AG10803 (cell line): ENCODE results near the gene RNASE4.

Source experiments
- DNase-seq: peaks from one replicate; pipeline ENCODE4 v3.0.0; 2010; ENCODE audit warnings: low read depth
- H3K4me3 ChIP-seq: 2 replicates; pipeline ENCODE4 v1.5.1; 2011; ENCODE audit warnings: mild to moderate bottlenecking, low read length, control low read depth
- CTCF ChIP-seq: conservative IDR thresholded peaks from 2 replicates; pipeline ENCODE4 v1.5.1; 2011; ENCODE audit warnings: mild to moderate bottlenecking, low read length, control low read depth, inconsistent platforms

Gene RNASE4

DNA sequence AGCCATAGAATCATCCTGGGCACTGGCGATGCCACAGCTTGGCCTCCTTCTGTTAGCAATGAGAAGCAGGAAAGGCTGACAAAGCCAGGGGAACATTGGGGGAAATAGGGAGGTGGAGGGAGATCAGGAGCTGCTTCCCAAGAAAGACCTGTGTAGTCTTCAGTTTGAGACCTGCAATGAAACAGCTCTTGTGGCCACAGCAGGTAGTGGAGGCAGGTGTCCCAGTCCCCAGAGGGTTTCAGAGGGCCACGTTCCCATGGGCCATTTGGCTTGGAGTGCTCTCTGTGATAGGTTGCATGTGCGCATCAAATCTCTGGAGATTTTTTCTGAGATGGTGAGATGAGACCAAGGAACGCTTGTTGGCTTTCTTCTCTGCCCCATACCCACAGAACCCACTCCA lies 28.5 kb upstream of the RNASE4 start:
- TF ChIP-seq CTCF = no peak
- DNase-seq = no peak
- H3K4me3 ChIP-seq = no peak overlapping the region

DNA sequence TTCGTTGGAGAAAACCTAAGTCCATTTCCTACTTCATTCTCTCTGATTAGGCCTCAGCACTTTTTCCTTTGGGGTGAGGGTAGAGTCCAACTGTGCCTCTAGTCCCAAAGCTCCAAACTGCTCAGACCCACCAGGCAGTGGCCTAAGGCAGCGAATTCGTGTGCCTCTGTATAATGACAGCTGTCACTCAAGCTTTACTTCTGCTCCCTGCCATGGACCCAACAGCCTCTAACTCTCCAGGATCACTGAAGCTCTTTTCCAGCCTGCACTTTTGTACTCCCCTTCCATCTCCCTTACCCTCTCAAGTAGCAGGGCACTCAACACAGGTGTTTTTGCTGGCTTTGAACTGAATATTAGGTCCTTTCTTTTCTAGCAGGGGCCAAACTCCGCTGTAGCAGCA lies 28.1 kb upstream of the RNASE4 start:
- no peak for DNase-seq
- H3K4me3 ChIP-seq = no peak overlapping the region
- no peak for TF ChIP-seq CTCF

DNA sequence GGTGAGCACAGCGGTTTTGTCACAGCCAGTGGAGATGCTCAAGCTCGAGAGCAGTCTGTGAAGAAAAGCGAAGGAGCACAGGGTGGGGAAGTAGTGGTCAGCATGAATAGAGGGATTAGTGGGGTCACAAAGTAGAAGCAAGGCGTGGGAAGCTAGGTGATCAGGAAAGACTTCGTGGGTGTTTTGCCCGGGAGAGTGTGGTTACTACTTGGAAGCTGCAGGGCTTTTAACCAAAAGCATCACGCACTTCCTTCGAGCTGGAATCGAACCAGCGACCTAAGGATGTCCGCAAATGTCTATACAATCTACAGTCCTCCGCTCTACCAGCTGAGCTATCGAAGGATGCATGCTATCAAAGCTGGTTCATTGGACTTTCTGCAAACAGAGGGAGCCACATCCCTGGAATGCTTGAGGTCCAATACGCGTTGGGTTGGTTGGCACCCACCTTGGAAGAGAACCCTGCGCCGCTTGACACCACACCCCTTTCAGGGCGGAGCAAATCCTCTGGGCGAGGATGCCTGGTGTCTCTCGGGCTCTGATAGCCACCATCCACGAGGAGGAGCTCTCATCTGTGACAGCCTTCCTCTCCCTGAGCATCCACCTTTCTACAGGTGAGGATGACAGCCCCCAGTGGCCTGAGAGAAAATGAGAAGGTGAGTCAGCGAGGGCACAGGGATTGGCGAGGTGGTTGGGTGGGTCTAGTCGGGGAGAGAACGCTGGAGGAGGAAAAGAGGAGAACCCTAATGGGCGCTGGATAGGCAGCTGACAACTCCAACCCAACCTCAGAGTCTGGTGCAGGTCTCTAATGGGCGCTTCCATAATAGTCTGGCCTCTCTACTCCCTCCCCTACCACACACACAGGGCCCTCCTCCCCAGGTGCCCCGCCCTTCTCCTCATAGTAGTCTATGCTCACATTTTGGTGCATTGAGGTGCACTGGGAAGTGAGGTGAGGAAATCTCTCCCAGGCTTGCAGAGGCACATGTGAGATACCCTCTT lies 26.8 kb upstream of the RNASE4 start:
- no peak overlapping the region for H3K4me3 ChIP-seq
- no peak for DNase-seq
- TF ChIP-seq CTCF = no peak

GRCh38 chr14:20658246-20658645 lies 26.1 kb upstream of the RNASE4 start:
- DNase-seq = no peak
- H3K4me3 ChIP-seq = no peak overlapping the region
- TF ChIP-seq CTCF = no peak

DNA sequence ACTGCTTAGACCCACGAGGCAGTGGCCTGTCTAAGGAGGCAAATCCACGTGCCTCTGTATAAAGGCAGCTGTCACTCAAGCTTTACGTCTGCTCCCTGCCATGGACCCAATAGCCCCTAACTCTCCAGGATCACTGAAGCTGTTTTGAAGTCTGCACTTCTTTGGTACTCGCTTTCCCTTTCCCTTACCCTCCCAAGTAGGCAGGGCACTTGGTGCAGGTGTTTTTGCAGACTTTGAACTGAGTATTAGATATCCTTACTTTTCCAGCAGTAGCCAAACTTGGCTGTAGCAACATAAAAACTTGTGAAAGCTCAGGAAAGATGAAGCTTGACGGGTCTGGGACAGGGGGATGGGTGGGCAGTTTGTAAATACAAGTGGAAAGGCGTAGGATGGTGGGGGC lies 25.0 kb upstream of the RNASE4 start:
- H3K4me3 ChIP-seq = no peak overlapping the region
- TF ChIP-seq CTCF = no peak
- no peak for DNase-seq

- no peak overlapping the region for H3K4me3 ChIP-seq
- no peak for TF ChIP-seq CTCF
Measured at GRCh38 chr14:20659813-20660395, 24.5 kb upstream of the RNASE4 start.

GRCh38 chr14:20661197-20661596 lies 23.2 kb upstream of the RNASE4 start:
- TF ChIP-seq CTCF = no peak
- DNase-seq = no peak
- no peak overlapping the region for H3K4me3 ChIP-seq

More at GRCh38 chr14:20659813-20660395, 24.5 kb upstream of the RNASE4 start:
- no peak for DNase-seq
